NT2/D1 (cell line): ENCODE results near the gene CSTF2T.

ENCODE experiments used
- YY1 ChIP-seq: IDR thresholded peaks from 2 replicates; pipeline ENCODE4 v1.6.1; 2011; ENCODE audit not compliant: insufficient read length, insufficient read depth
- ZNF274 ChIP-seq: IDR thresholded peaks from 2 replicates; pipeline ENCODE4 v1.6.1; 2011; ENCODE audit warnings: mild to moderate bottlenecking, low read depth, low read length

- TF ChIP-seq YY1 (no peak), ZNF274 (no peak)
These were observed 43.8 kb upstream of the CSTF2T start for GRCh38 chr10:51743146-51743545.
